PC-9 (cell line): Measurements from ENCODE around the gene PGS1. TPM values are rescaled to one million over a fixed set of nuclear protein-coding genes. Genes with fewer than 3 reads are reported as not detected.

Experiments used
- BruUV-seq: library from RNA; stranded (reverse); fragments of 400-500 nt; replicated peaks from 2 replicates; lab custom pipeline; 2021; lab: Mats Ljungman, UMichigan
- CTCF ChIA-PET: fragments of 300-600 bp; sonication (Branson Sonifier 250); formaldehyde crosslinking; loops from one replicate; lab custom pipeline; 2022; ENCODE audit warnings: antibody characterized with exemption; lab: Charles Lee
- POLR2A ChIA-PET: fragments of 300-600 bp; sonication (Branson Sonifier 250); formaldehyde crosslinking; loops from one replicate; lab custom pipeline; 2022; ENCODE audit warnings: antibody characterized with exemption; ENCODE audit not compliant: unreplicated experiment; lab: Charles Lee
- DNase-seq, 2 experiments: peaks; one replicate each; pipeline versions ENCODE4 v3.0.0 to v3.0.0-alpha.2; 2015 to 2022; ENCODE audit warnings: mixed read lengths in 1 of 2
- H2AFZ ChIP-seq: fragments of 200-600 bp; sonication (generic); 2 replicates; pipeline ENCODE4 v1.8.1; 2017; ENCODE audit warnings: antibody characterized with exemption
- H3F3A ChIP-seq: fragments of 200-600 bp; sonication (generic); 2 replicates; pipeline ENCODE4 v1.8.1; 2017; ENCODE audit warnings: antibody characterized with exemption, mild to moderate bottlenecking, low read depth; ENCODE audit not compliant: insufficient read depth
- H3K27ac ChIP-seq: fragments of 200-600 bp; sonication (generic); 2 replicates; pipeline ENCODE4 v1.6.1; 2016; ENCODE audit warnings: mixed run types
- H3K27me3 ChIP-seq: fragments of 200-600 bp; sonication (generic); 2 replicates; pipeline ENCODE4 v1.6.1; 2016; ENCODE audit warnings: low read depth, mixed run types; ENCODE audit not compliant: insufficient read depth
- H3K36me3 ChIP-seq: fragments of 200-600 bp; sonication (generic); 2 replicates; pipeline ENCODE4 v1.6.1; 2016; ENCODE audit warnings: low read depth, mixed run types
- H3K4me1 ChIP-seq: fragments of 200-600 bp; sonication (generic); replicated peaks from 2 replicates; pipeline ENCODE4 v1.6.1; 2016; ENCODE audit warnings: mixed run types; ENCODE audit not compliant: insufficient read depth
- H3K4me2 ChIP-seq: fragments of 200-600 bp; sonication (generic); 2 replicates; pipeline ENCODE4 v1.6.1; 2017; ENCODE audit warnings: mixed run types
- H3K4me3 ChIP-seq: fragments of 200-600 bp; sonication (generic); 2 replicates; pipeline ENCODE4 v1.6.1; 2016; ENCODE audit warnings: mixed run types
- H3K79me2 ChIP-seq: fragments of 200-600 bp; sonication (generic); 2 replicates; pipeline ENCODE4 v1.6.1; 2017; ENCODE audit warnings: low read depth, mixed run types
- H3K9me2 ChIP-seq: fragments of 200-600 bp; sonication (generic); 2 replicates; pipeline ENCODE4 v1.8.1; 2017; ENCODE audit warnings: mild to moderate bottlenecking; ENCODE audit not compliant: insufficient read depth
- H3K9me3 ChIP-seq: fragments of 200-600 bp; sonication (generic); 2 replicates; pipeline ENCODE4 v1.8.1; 2016; ENCODE audit warnings: low read depth; ENCODE audit not compliant: insufficient read depth
- H4K20me1 ChIP-seq: fragments of 200-600 bp; sonication (generic); 2 replicates; pipeline ENCODE4 v1.8.1; 2017; ENCODE audit not compliant: insufficient read depth
- CTCF ChIP-seq: fragments of 200-600 bp; sonication (generic); conservative IDR thresholded peaks from 2 replicates; pipeline ENCODE4 v1.6.1; 2017; ENCODE audit warnings: mixed run types, antibody characterized with exemption, mild to moderate bottlenecking, moderate library complexity
- EZH2 ChIP-seq: fragments of 200-600 bp; sonication (generic); IDR thresholded peaks from 2 replicates; pipeline ENCODE4 v1.8.0; 2017; ENCODE audit warnings: antibody characterized with exemption, low read depth
- intact Hi-C: fragments of 100-400 bp; cut with micrococcal nuclease; formaldehyde crosslinking; loops from one replicate; pipeline ENCODE4 v1.10.0; 2022; ENCODE audit not compliant: unreplicated experiment
- total RNA-seq: library from RNA; stranded (reverse); gene quantifications from 2 replicates; pipeline ENCODE4 v1.2.3, GENCODE V29; 2021

Gene PGS1
- total RNA-seq, 1 experiment from 2014 or later = 40.2 TPM

- intact Hi-C loops = loop anchor here (1.0 kb wide), 1 partner anchor 17 kb away; the partner anchor contains the start of gene SOCS3
- peak overlapping the region; percentile 60; the same call in 1 of the 2 replicates for H3K4me3 ChIP-seq
- CTCF ChIA-PET = interaction anchor here (1.1 to 1.3 kb wide), 2 partner anchors 36 to 92 kb away, joined by 3 to 6 read pairs; no protein-coding TSS in a partner anchor
- H3F3A ChIP-seq = peaks cover 46% of the 10 kb centered on the region; the same call in 1 of the 2 replicates
- POLR2A ChIA-PET = interaction anchor here (0.5 to 0.9 kb wide), 6 partner anchors 9 to 92 kb away, joined by 3 to 15 read pairs (median 4); no protein-coding TSS in a partner anchor
- H3K79me2 ChIP-seq = no peaks in the 10 kb centered on the region
- H3K9me2 ChIP-seq = no peaks in the 10 kb centered on the region
- no peaks in the 10 kb centered on the region for H3K36me3 ChIP-seq
- peaks cover 63% of the 10 kb centered on the region for H3K4me1 ChIP-seq
- BruUV-seq = no TSS peak
- no peaks in the 10 kb centered on the region for H3K9me3 ChIP-seq
- H3K4me2 ChIP-seq = peak overlapping the region; percentile 80
- peak overlapping the region; percentile 92 for H3K27ac ChIP-seq
- TF ChIP-seq CTCF (no peak), EZH2 (no peak)
- DNase-seq = peak; percentile 64 to 81
- H2AFZ ChIP-seq = no peak overlapping the region
- H4K20me1 ChIP-seq = no peaks in the 10 kb centered on the region
- H3K27me3 ChIP-seq = no peaks in the 10 kb centered on the region
Observed at GRCh38 chr17:78343543-78344201, 34.8 kb upstream of the PGS1 start.

GRCh38 chr17:78344666-78345065, 33.8 kb upstream of the PGS1 start:
- Histone ChIP-seq H3K9me3 (no peaks in the 10 kb centered on the region), H3K4me2 (no peak overlapping the region), H2AFZ (no peak overlapping the region), H3K27ac (0 out of 2 replicates have a peak overlapping the region, but pooled peaks have one; percentile 92), H4K20me1 (no peaks in the 10 kb centered on the region), H3K27me3 (no peaks in the 10 kb centered on the region), H3F3A (peaks cover 39% of the 10 kb centered on the region; the same call in 1 of the 2 replicates), H3K36me3 (no peaks in the 10 kb centered on the region), H3K79me2 (no peaks in the 10 kb centered on the region), H3K4me3 (no peak overlapping the region), H3K9me2 (no peaks in the 10 kb centered on the region), H3K4me1 (peaks cover 53% of the 10 kb centered on the region)
- TF ChIP-seq EZH2 = no peak
- BruUV-seq = no TSS peak
- POLR2A ChIA-PET = no interaction called here
- DNase-seq = no peak
- CTCF ChIA-PET = interaction anchor here (0.6 to 1.3 kb wide), 3 partner anchors 30 to 93 kb away, joined by 3 to 6 read pairs (median 3); no protein-coding TSS in a partner anchor
- intact Hi-C loops = no loop called here

- BruUV-seq = no TSS peak
- ChIA-PET CTCF (no interaction called here), POLR2A (interaction anchor here (0.6 kb wide), 1 partner anchor 19 kb away, joined by 3 read pairs; no protein-coding TSS in a partner anchor)
- intact Hi-C loops = no loop called here
- Histone ChIP-seq H3K27ac (no peak overlapping the region), H3K27me3 (no peaks in the 10 kb centered on the region), H2AFZ (no peak overlapping the region), H3K4me2 (no peak overlapping the region), H4K20me1 (no peaks in the 10 kb centered on the region), H3K36me3 (no peaks in the 10 kb centered on the region), H3K79me2 (no peaks in the 10 kb centered on the region), H3K9me3 (no peaks in the 10 kb centered on the region), H3K4me1 (peaks cover 48% of the 10 kb centered on the region), H3K4me3 (no peak overlapping the region), H3K9me2 (no peaks in the 10 kb centered on the region), H3F3A (peaks cover 33% of the 10 kb centered on the region; the same call in 1 of the 2 replicates)
- no peak for DNase-seq
- TF ChIP-seq CTCF = no peak
- TF ChIP-seq EZH2 = no peak
Observed at GRCh38 chr17:78345172-78345571, 33.3 kb upstream of the PGS1 start.
